ENCODE results near the gene MMP1. TPM values are rescaled to one million over a fixed set of nuclear protein-coding genes. Genes with fewer than 3 reads are reported as not detected.

The MMP1 gene
- total RNA-seq, 2 donors from 2014 or later: 34.8 TPM; not detected in 1

- H3K4me3 ChIP-seq: no peak overlapping the region
- intact Hi-C loops (cut with DNase I): no loop called here
- no peak for TF ChIP-seq POLR2A (IDR thresholded peaks at IDR 0.05)
- TF ChIP-seq CTCF (IDR thresholded peaks at IDR 0.05): no peak
- H3K36me3 ChIP-seq (replicated peaks in 1 of 2; ENCODE audit: insufficient read depth in 1 of 2, low read depth in 2 of 2): no peaks in the 10 kb centered on the region
- H3K4me1 ChIP-seq: no peaks in the 10 kb centered on the region
- no peak overlapping the region for H3K27ac ChIP-seq
- no peak for ATAC-seq
- H3K9me3 ChIP-seq: no peaks in the 10 kb centered on the region
- DNase-seq: no peak
- H3K27me3 ChIP-seq: no peaks in the 10 kb centered on the region
- 11 to 15% methylated on average over 5 of the region's 5 CpGs for WGBS, 2 donors
Measured at GRCh38 chr11:102840018-102840417, 42.1 kb upstream of the MMP1 start.

DNA sequence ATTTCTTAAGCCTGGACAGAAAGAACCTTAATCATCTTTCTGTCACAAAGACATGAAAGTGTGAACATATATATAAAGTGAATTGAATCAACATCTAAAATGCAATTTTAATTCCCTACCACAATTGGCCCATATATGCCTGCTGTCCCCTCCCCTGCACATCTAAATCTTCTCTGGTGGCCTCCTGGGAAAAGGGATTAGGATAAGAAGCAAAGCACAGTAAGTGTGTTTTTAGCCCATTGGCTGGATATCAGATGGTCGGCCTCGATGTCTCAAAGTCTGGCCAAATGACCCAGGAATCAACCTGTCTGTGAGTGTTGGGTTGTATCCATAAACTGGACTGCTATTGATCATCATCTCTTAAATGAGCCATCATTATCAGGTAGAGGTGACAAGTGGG, 39.7 kb upstream of the MMP1 start:
- WGBS, 2 donors: 46% methylated on average over 2 of the region's 2 CpGs
- no peak for DNase-seq
- intact Hi-C loops (cut with DNase I): loop anchor here (10.0 kb wide), 1 partner anchor 97 kb away; no protein-coding TSS in a partner anchor
- TF ChIP-seq CTCF (IDR thresholded peaks at IDR 0.05): no peak
- no peak for TF ChIP-seq POLR2A (IDR thresholded peaks at IDR 0.05)
- H3K4me1 ChIP-seq: no peaks in the 10 kb centered on the region
- H3K9me3 ChIP-seq: no peaks in the 10 kb centered on the region
- no peaks in the 10 kb centered on the region for H3K27me3 ChIP-seq
- no peak overlapping the region for H3K4me3 ChIP-seq
- no peaks in the 10 kb centered on the region for H3K36me3 ChIP-seq (replicated peaks in 1 of 2; ENCODE audit: insufficient read depth in 1 of 2, low read depth in 2 of 2)
- H3K27ac ChIP-seq: no peak overlapping the region
- no peak for ATAC-seq

- TF ChIP-seq POLR2A (IDR thresholded peaks at IDR 0.05) (no peak), CTCF (IDR thresholded peaks at IDR 0.05) (no peak)
- 66 to 82% methylated on average over 2 of the region's 2 CpGs for WGBS, 2 donors
- H3K36me3 ChIP-seq (replicated peaks in 1 of 2; ENCODE audit: insufficient read depth in 1 of 2, low read depth in 2 of 2): no peaks in the 10 kb centered on the region
- no peaks in the 10 kb centered on the region for H3K9me3 ChIP-seq
- no peak overlapping the region for H3K4me3 ChIP-seq
- no peak overlapping the region for H3K27ac ChIP-seq
- DNase-seq (no peak), ATAC-seq (no peak)
- H3K4me1 ChIP-seq: no peaks in the 10 kb centered on the region
- no peaks in the 10 kb centered on the region for H3K27me3 ChIP-seq
- intact Hi-C loops (cut with DNase I): loop anchor here (10.0 kb wide), 1 partner anchor 98 kb away; no protein-coding TSS in a partner anchor
Measured at GRCh38 chr11:102837156-102837555, 39.2 kb upstream of the MMP1 start.

DNA sequence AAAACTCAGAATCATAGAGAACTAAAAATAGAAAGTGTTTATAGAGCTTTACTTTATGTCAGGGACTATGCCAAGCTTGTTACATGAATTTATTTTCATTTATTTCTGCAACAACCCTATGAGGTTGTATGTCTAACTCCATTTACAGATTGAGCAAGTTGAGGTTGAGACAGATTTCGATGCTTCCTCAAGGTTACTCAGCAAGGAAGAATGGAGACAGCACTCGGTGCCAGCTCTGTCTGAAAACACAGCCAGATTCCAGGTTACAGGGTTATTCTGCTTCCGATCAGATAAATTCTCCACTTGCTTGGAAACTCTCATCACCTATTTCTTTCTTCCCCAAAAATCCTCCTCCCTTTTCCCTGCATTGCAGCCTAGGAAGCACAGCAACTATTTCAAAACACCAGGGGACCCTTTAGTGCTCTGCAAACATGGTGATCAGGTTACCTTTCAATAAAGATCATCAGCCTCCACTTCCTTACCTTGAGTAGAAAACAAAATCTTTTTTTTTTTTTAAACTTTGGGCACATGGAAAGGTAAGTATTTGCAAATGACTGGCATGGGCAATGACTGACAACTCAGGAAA, 38.4 kb upstream of the MMP1 start:
- no peak overlapping the region for H3K27ac ChIP-seq
- intact Hi-C loops (cut with DNase I): loop anchor here (10.0 kb wide), 1 partner anchor 98 kb away; no protein-coding TSS in a partner anchor
- TF ChIP-seq CTCF (IDR thresholded peaks at IDR 0.05): no peak
- TF ChIP-seq POLR2A (IDR thresholded peaks at IDR 0.05): no peak
- H3K36me3 ChIP-seq (replicated peaks in 1 of 2; ENCODE audit: insufficient read depth in 1 of 2, low read depth in 2 of 2): no peaks in the 10 kb centered on the region
- H3K4me3 ChIP-seq: no peak overlapping the region
- H3K9me3 ChIP-seq: no peaks in the 10 kb centered on the region
- H3K4me1 ChIP-seq: no peaks in the 10 kb centered on the region
- WGBS, 2 donors: 45 to 54% methylated on average over 3 of the region's 3 CpGs
- H3K27me3 ChIP-seq: no peaks in the 10 kb centered on the region
- ATAC-seq (no peak), DNase-seq (no peak)

DNA sequence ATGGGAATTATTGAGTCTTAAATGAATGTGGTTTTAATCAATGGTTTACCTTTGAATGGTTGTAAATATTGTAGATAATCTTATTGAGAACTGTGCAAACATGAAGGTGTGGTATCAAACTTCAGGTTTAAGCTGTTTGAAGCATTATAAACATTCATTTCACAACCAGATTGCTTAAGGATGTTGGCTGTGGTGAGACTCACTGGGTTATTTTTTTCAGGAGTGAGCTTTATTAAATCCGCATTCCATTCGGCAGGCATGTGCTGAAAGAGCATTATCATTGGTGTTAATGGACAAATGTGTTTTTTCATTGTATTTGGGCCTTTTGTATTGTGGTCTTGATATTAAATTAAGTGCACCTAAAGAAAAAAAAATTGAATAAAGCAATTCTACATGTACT, 35.8 kb upstream of the MMP1 start:
- intact Hi-C loops (cut with DNase I): loop anchor here (10.0 kb wide), 1 partner anchor 101 kb away; no protein-coding TSS in a partner anchor
- Histone ChIP-seq H3K4me3 (no peak overlapping the region), H3K4me1 (no peaks in the 10 kb centered on the region), H3K27me3 (no peaks in the 10 kb centered on the region), H3K9me3 (no peaks in the 10 kb centered on the region), H3K27ac (no peak overlapping the region), H3K36me3 (replicated peaks in 1 of 2; ENCODE audit: insufficient read depth in 1 of 2, low read depth in 2 of 2) (no peaks in the 10 kb centered on the region)
- ATAC-seq (no peak), DNase-seq (no peak)
- no peak for TF ChIP-seq CTCF (IDR thresholded peaks at IDR 0.05)
- WGBS, 2 donors: 77 to 78% methylated on average over 2 of the region's 2 CpGs

Data from body of pancreas (tissue), 4 donors.